Measurements from ENCODE around the gene THOC2.
A peak's percentile ranks its signal among the peaks of the same experiment; 100 is the strongest.
"Not testable (repeated sequence)": the region's sequence is repeated elsewhere in the genome, so short reads cannot be mapped to it uniquely, and the experiment has no call there.

Gene THOC2

GRCh38 chrX:123713841-123714240, 19.0 kb downstream of the THOC2 start:
- FAIRE-seq (no peak), DNase-seq (ENCODE audit: insufficient read length, low spot score) (no peak)
- TF ChIP-seq POLR2A (IDR thresholded peaks at IDR 0.05; ENCODE audit: low read depth, low read length) (no peak), POU2F2 (IDR thresholded peaks at IDR 0.05; ENCODE audit: low read depth, low read length) (no peak), TAF1 (IDR thresholded peaks at IDR 0.05; ENCODE audit: low read depth, low read length) (no peak), PAX5 (IDR thresholded peaks at IDR 0.05; ENCODE audit: insufficient read depth, low read length, severe bottlenecking) (no peak)

GRCh38 chrX:123713434-123713833, 19.4 kb downstream of the THOC2 start:
- FAIRE-seq, result no peak
- TF ChIP-seq POU2F2 (IDR thresholded peaks at IDR 0.05; ENCODE audit: low read depth, low read length) (no peak), POLR2A (IDR thresholded peaks at IDR 0.05; ENCODE audit: low read depth, low read length) (no peak), POLR2AphosphoS5 (IDR thresholded peaks at IDR 0.05; ENCODE audit: low read depth, low read length) (no peak), TAF1 (IDR thresholded peaks at IDR 0.05; ENCODE audit: low read depth, low read length) (no peak), PAX5 (IDR thresholded peaks at IDR 0.05; ENCODE audit: insufficient read depth, low read length, severe bottlenecking) (no peak)
- no peak for DNase-seq (ENCODE audit: insufficient read length, low spot score)

- DNase-seq (ENCODE audit: insufficient read length, low spot score); FAIRE-seq: not testable (repeated sequence)
These were observed 21.7 kb downstream of the THOC2 start for GRCh38 chrX:123711201-123711600.

- no peak for TF ChIP-seq SPI1 (IDR thresholded peaks at IDR 0.05; ENCODE audit: low read depth, low read length)
- TF ChIP-seq PAX5 (IDR thresholded peaks at IDR 0.05; ENCODE audit: insufficient read depth, low read length, severe bottlenecking), result no peak
- no peak for TF ChIP-seq POLR2AphosphoS5 (IDR thresholded peaks at IDR 0.05; ENCODE audit: low read depth, low read length)
- TF ChIP-seq POU2F2 (IDR thresholded peaks at IDR 0.05; ENCODE audit: low read depth, low read length), result no peak
- TF ChIP-seq POLR2A (IDR thresholded peaks at IDR 0.05; ENCODE audit: low read depth, low read length), result no peak
- TF ChIP-seq TAF1 (IDR thresholded peaks at IDR 0.05; ENCODE audit: low read depth, low read length), result no peak
- DNase-seq (ENCODE audit: insufficient read length, low spot score) (no peak), FAIRE-seq (no peak)
These were observed 28.1 kb downstream of the THOC2 start for GRCh38 chrX:123704781-123705180.

GRCh38 chrX:123698979-123699520, 33.8 kb downstream of the THOC2 start:
- DNase-seq (ENCODE audit: insufficient read length, low spot score) (no peak), FAIRE-seq (no peak)
- TF ChIP-seq POLR2A (IDR thresholded peaks at IDR 0.05; ENCODE audit: low read depth, low read length), result no peak
- no peak for TF ChIP-seq PAX5 (IDR thresholded peaks at IDR 0.05; ENCODE audit: insufficient read depth, low read length, severe bottlenecking)
- TF ChIP-seq POLR2AphosphoS5 (IDR thresholded peaks at IDR 0.05; ENCODE audit: low read depth, low read length), result no peak
- no peak for TF ChIP-seq TAF1 (IDR thresholded peaks at IDR 0.05; ENCODE audit: low read depth, low read length)
- TF ChIP-seq SPI1 (IDR thresholded peaks at IDR 0.05; ENCODE audit: low read depth, low read length), result no peak
- TF ChIP-seq POU2F2 (IDR thresholded peaks at IDR 0.05; ENCODE audit: low read depth, low read length), result no peak

GRCh38 chrX:123696334-123696733, 36.5 kb downstream of the THOC2 start:
- no peak for DNase-seq (ENCODE audit: insufficient read length, low spot score)
- no peak for TF ChIP-seq TAF1 (IDR thresholded peaks at IDR 0.05; ENCODE audit: low read depth, low read length)
- TF ChIP-seq POLR2AphosphoS5 (IDR thresholded peaks at IDR 0.05; ENCODE audit: low read depth, low read length), result no peak
- no peak for TF ChIP-seq PAX5 (IDR thresholded peaks at IDR 0.05; ENCODE audit: insufficient read depth, low read length, severe bottlenecking)
- TF ChIP-seq POU2F2 (IDR thresholded peaks at IDR 0.05; ENCODE audit: low read depth, low read length), result no peak
- TF ChIP-seq SPI1 (IDR thresholded peaks at IDR 0.05; ENCODE audit: low read depth, low read length), result no peak
- TF ChIP-seq POLR2A (IDR thresholded peaks at IDR 0.05; ENCODE audit: low read depth, low read length), result no peak
- peak; percentile 51 for FAIRE-seq

GRCh38 chrX:123695242-123695641, 37.6 kb downstream of the THOC2 start:
- DNase-seq (ENCODE audit: insufficient read length, low spot score) (no peak), FAIRE-seq (no peak)
- TF ChIP-seq POLR2A (IDR thresholded peaks at IDR 0.05; ENCODE audit: low read depth, low read length), result no peak
- no peak for TF ChIP-seq POU2F2 (IDR thresholded peaks at IDR 0.05; ENCODE audit: low read depth, low read length)
- TF ChIP-seq PAX5 (IDR thresholded peaks at IDR 0.05; ENCODE audit: insufficient read depth, low read length, severe bottlenecking), result no peak

GRCh38 chrX:123691776-123692175, 41.1 kb downstream of the THOC2 start:
- no peak for TF ChIP-seq PAX5 (IDR thresholded peaks at IDR 0.05; ENCODE audit: insufficient read depth, low read length, severe bottlenecking)
- TF ChIP-seq SPI1 (IDR thresholded peaks at IDR 0.05; ENCODE audit: low read depth, low read length), result no peak
- no peak for TF ChIP-seq POLR2A (IDR thresholded peaks at IDR 0.05; ENCODE audit: low read depth, low read length)
- no peak for TF ChIP-seq TAF1 (IDR thresholded peaks at IDR 0.05; ENCODE audit: low read depth, low read length)
- TF ChIP-seq POU2F2 (IDR thresholded peaks at IDR 0.05; ENCODE audit: low read depth, low read length), result no peak
- TF ChIP-seq POLR2AphosphoS5 (IDR thresholded peaks at IDR 0.05; ENCODE audit: low read depth, low read length), result no peak
- FAIRE-seq (no peak), DNase-seq (ENCODE audit: insufficient read length, low spot score) (no peak)

- DNase-seq (ENCODE audit: insufficient read length, low spot score) (no peak), FAIRE-seq (no peak)
- TF ChIP-seq POLR2A (IDR thresholded peaks at IDR 0.05; ENCODE audit: low read depth, low read length), result no peak
- no peak for TF ChIP-seq POU2F2 (IDR thresholded peaks at IDR 0.05; ENCODE audit: low read depth, low read length)
- TF ChIP-seq PAX5 (IDR thresholded peaks at IDR 0.05; ENCODE audit: insufficient read depth, low read length, severe bottlenecking), result no peak
- TF ChIP-seq TAF1 (IDR thresholded peaks at IDR 0.05; ENCODE audit: low read depth, low read length), result no peak
- TF ChIP-seq POLR2AphosphoS5 (IDR thresholded peaks at IDR 0.05; ENCODE audit: low read depth, low read length), result no peak
- TF ChIP-seq SPI1 (IDR thresholded peaks at IDR 0.05; ENCODE audit: low read depth, low read length), result no peak
These were observed 44.3 kb downstream of the THOC2 start for GRCh38 chrX:123688524-123688923.

GRCh38 chrX:123685232-123685631, 47.6 kb downstream of the THOC2 start:
- DNase-seq (ENCODE audit: insufficient read length, low spot score) (no peak), FAIRE-seq (no peak)
- TF ChIP-seq POLR2AphosphoS5 (IDR thresholded peaks at IDR 0.05; ENCODE audit: low read depth, low read length) (no peak), POLR2A (IDR thresholded peaks at IDR 0.05; ENCODE audit: low read depth, low read length) (no peak), SPI1 (IDR thresholded peaks at IDR 0.05; ENCODE audit: low read depth, low read length) (peak; percentile 53; the same call in 1 of the 2 replicates), POU2F2 (IDR thresholded peaks at IDR 0.05; ENCODE audit: low read depth, low read length) (no peak), TAF1 (IDR thresholded peaks at IDR 0.05; ENCODE audit: low read depth, low read length) (no peak), PAX5 (IDR thresholded peaks at IDR 0.05; ENCODE audit: insufficient read depth, low read length, severe bottlenecking) (no peak)
